OCI-LY7 (cell line): Measurements from ENCODE around the gene RBBP6.

Experiments
- EZH2phosphoT487 ChIP-seq: fragments of 200-600 bp; sonication (generic); IDR thresholded peaks from 2 replicates; pipeline ENCODE4 v1.6.1; 2018; ENCODE audit warnings: low read depth, borderline replicate concordance, mild to moderate bottlenecking, mixed run types, antibody characterized with exemption, low read length, moderate library complexity, mixed read lengths
- TF ChIP-seq, protein P1 (sequence below): fragments of 200-600 bp; sonication (generic); conservative IDR thresholded peaks from 2 replicates; pipeline ENCODE4 v1.5.1; 2014; ENCODE audit warnings: mild to moderate bottlenecking, antibody characterized with exemption, low read length, moderate library complexity, mixed read lengths

DNA sequence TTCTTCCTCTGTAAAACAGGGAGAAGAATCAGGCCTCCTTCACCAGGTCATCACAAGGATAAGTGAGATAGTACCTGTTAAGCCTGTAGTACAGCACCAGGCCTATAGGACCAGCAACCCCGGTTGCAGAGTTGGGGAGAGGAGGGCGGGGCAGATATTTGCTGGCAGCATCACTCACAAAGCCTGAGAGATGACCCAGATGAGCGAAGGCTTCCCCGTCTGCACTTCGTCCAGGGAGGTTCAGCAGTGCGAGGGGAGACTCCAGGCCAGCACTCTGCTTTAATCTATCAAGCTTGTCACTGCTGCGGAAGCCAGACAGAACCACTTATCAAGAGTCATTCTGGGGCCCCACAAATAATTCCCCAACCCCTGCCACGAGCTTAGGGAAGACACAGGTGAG is 15.8 kb upstream of the RBBP6 start:
- TF ChIP-seq, protein P1, sequence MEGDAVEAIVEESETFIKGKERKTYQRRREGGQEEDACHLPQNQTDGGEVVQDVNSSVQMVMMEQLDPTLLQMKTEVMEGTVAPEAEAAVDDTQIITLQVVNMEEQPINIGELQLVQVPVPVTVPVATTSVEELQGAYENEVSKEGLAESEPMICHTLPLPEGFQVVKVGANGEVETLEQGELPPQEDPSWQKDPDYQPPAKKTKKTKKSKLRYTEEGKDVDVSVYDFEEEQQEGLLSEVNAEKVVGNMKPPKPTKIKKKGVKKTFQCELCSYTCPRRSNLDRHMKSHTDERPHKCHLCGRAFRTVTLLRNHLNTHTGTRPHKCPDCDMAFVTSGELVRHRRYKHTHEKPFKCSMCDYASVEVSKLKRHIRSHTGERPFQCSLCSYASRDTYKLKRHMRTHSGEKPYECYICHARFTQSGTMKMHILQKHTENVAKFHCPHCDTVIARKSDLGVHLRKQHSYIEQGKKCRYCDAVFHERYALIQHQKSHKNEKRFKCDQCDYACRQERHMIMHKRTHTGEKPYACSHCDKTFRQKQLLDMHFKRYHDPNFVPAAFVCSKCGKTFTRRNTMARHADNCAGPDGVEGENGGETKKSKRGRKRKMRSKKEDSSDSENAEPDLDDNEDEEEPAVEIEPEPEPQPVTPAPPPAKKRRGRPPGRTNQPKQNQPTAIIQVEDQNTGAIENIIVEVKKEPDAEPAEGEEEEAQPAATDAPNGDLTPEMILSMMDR, result no peak
- TF ChIP-seq EZH2phosphoT487, result no peak
